ENCODE results near the gene IRF4.
A peak's percentile ranks its signal among the peaks of the same experiment; 100 is the strongest.

The IRF4 gene

GRCh38 chr6:445571-446417, 54.2 kb downstream of the IRF4 start:
- peak; percentile 11 for DNase-seq

GRCh38 chr6:446418-447366, 55.1 kb downstream of the IRF4 start:
- DNase-seq, result peak; percentile 90

- peak; percentile 50 for DNase-seq
Observed at GRCh38 chr6:447381-448165, 56.0 kb downstream of the IRF4 start.

GRCh38 chr6:448296-449056, 56.9 kb downstream of the IRF4 start:
- DNase-seq, result no peak

GRCh38 chr6:449057-449430, 57.5 kb downstream of the IRF4 start:
- no peak for DNase-seq

- DNase-seq, result no peak
Observed at GRCh38 chr6:449486-450419, 58.2 kb downstream of the IRF4 start.

GRCh38 chr6:451336-451735, 59.8 kb downstream of the IRF4 start:
- DNase-seq, result no peak

- DNase-seq, result no peak
Observed at GRCh38 chr6:451847-452246, 60.3 kb downstream of the IRF4 start.

GRCh38 chr6:452301-453067, 60.9 kb downstream of the IRF4 start:
- DNase-seq, result no peak

- no peak for DNase-seq
Observed at GRCh38 chr6:453152-453551, 61.6 kb downstream of the IRF4 start.

- no peak for DNase-seq
Observed at GRCh38 chr6:454148-454991, 62.8 kb downstream of the IRF4 start.

- DNase-seq, result peak; percentile 38
Observed at GRCh38 chr6:455006-455585, 63.5 kb downstream of the IRF4 start.

- DNase-seq, result no peak
Observed at GRCh38 chr6:455835-456234, 64.3 kb downstream of the IRF4 start.

- DNase-seq, result no peak
Observed at GRCh38 chr6:456358-456867, 64.9 kb downstream of the IRF4 start.

- DNase-seq, result no peak
Observed at GRCh38 chr6:456887-457286, 65.3 kb downstream of the IRF4 start.
